Measurements from ENCODE around the gene RALGDS.

RALGDS gene

GRCh38 chr9:133133681-133134387 lies 12.8 kb upstream of the RALGDS start:
- TF ChIP-seq CTCF (conservative IDR thresholded peaks at IDR 0.05; ENCODE audit: low read length), result no peak; the same call in 1 of the 2 replicates
- no peak overlapping the region; the same call in 1 of the 2 replicates for H3K4me3 ChIP-seq (ENCODE audit: low read length)
- peak; percentile 97 for DNase-seq (ENCODE audit: low read depth)

- TF ChIP-seq CTCF (conservative IDR thresholded peaks at IDR 0.05; ENCODE audit: low read length), result no peak
- H3K4me3 ChIP-seq (ENCODE audit: low read length), result no peak overlapping the region
- no peak for DNase-seq (ENCODE audit: low read depth)
Measured at GRCh38 chr9:133132174-133132573, 11.1 kb upstream of the RALGDS start.

- TF ChIP-seq CTCF (conservative IDR thresholded peaks at IDR 0.05; ENCODE audit: low read length), result no peak
- no peak overlapping the region for H3K4me3 ChIP-seq (ENCODE audit: low read length)
- DNase-seq (ENCODE audit: low read depth), result no peak
Measured at GRCh38 chr9:133131506-133131905, 10.5 kb upstream of the RALGDS start.

- no peak overlapping the region for H3K4me3 ChIP-seq (ENCODE audit: low read length)
- no peak for DNase-seq (ENCODE audit: low read depth)
- TF ChIP-seq CTCF (conservative IDR thresholded peaks at IDR 0.05; ENCODE audit: low read length), result no peak
Measured at GRCh38 chr9:133130685-133131244, 9.7 kb upstream of the RALGDS start.

- no peak for TF ChIP-seq CTCF (conservative IDR thresholded peaks at IDR 0.05; ENCODE audit: low read length)
- no peak overlapping the region for H3K4me3 ChIP-seq (ENCODE audit: low read length)
- DNase-seq (ENCODE audit: low read depth), result no peak
Measured at GRCh38 chr9:133129001-133129795, 8.2 kb upstream of the RALGDS start.

GRCh38 chr9:133128152-133128551 lies 7.1 kb upstream of the RALGDS start:
- TF ChIP-seq CTCF (conservative IDR thresholded peaks at IDR 0.05; ENCODE audit: low read length), result no peak
- H3K4me3 ChIP-seq (ENCODE audit: low read length), result no peak overlapping the region

More at GRCh38 chr9:133128152-133128551, 7.1 kb upstream of the RALGDS start:
- no peak for DNase-seq (ENCODE audit: low read depth)

Measured in AG10803 (cell line).